NCI-H446 treated with DMSO at 0.1 percent for 48 hours (cell line): ENCODE measurements around the gene FAIM2.

Source experiments
- DNase-seq: peaks from one replicate; lab custom pipeline; 2025; lab: John Stamatoyannopoulos, UW

The FAIM2 gene

GRCh38 chr12:49917166-49917787 is 13.6 kb upstream of the FAIM2 start:
- DNase-seq, result no peak

- DNase-seq, result no peak
Observed at GRCh38 chr12:49916129-49916919, 12.6 kb upstream of the FAIM2 start.

- no peak for DNase-seq
Observed at GRCh38 chr12:49912345-49913255, 8.9 kb upstream of the FAIM2 start.

GRCh38 chr12:49911213-49911605 is 7.5 kb upstream of the FAIM2 start:
- no peak for DNase-seq

- DNase-seq, result no peak
Observed at GRCh38 chr12:49910331-49911212, 6.9 kb upstream of the FAIM2 start.

GRCh38 chr12:49909826-49910225 is 6.1 kb upstream of the FAIM2 start:
- no peak for DNase-seq

GRCh38 chr12:49909356-49909755 is 5.7 kb upstream of the FAIM2 start:
- no peak for DNase-seq

GRCh38 chr12:49907352-49907751 is 3.7 kb upstream of the FAIM2 start:
- DNase-seq, result no peak

GRCh38 chr12:49905718-49906314 is 2.1 kb upstream of the FAIM2 start:
- DNase-seq, result no peak

GRCh38 chr12:49904601-49905000 is 901 bp upstream of the FAIM2 start:
- DNase-seq, result no peak

GRCh38 chr12:49903351-49903699 is 375 bp downstream of the FAIM2 start:
- no peak for DNase-seq

GRCh38 chr12:49902399-49903350 is 1.0 kb downstream of the FAIM2 start:
- no peak for DNase-seq

- DNase-seq, result no peak
Observed at GRCh38 chr12:49901986-49902385, 1.7 kb downstream of the FAIM2 start.

- DNase-seq, result no peak
Observed at GRCh38 chr12:49901026-49901425, 2.7 kb downstream of the FAIM2 start.

- no peak for DNase-seq
Observed at GRCh38 chr12:49900371-49900770, 3.3 kb downstream of the FAIM2 start.

GRCh38 chr12:49899921-49900320 is 3.8 kb downstream of the FAIM2 start:
- DNase-seq, result no peak

- DNase-seq, result no peak
Observed at GRCh38 chr12:49899286-49899843, 4.3 kb downstream of the FAIM2 start.

GRCh38 chr12:49897276-49897675 is 6.4 kb downstream of the FAIM2 start:
- DNase-seq, result no peak

GRCh38 chr12:49895773-49896172 is 7.9 kb downstream of the FAIM2 start:
- DNase-seq, result no peak

GRCh38 chr12:49894751-49895148 is 8.9 kb downstream of the FAIM2 start:
- DNase-seq, result no peak
